HG02588 (cell line): ENCODE results near the gene ENTPD8.
"Not testable (repeated sequence)": the region's sequence is repeated elsewhere in the genome, so short reads cannot be mapped to it uniquely, and the experiment has no call there.

Experiments used
- ATAC-seq: cut with Tn5 transposase; IDR thresholded peaks from one replicate; pipeline ENCODE4 v1.9.1; 2021; ENCODE audit warnings: mild to moderate bottlenecking, moderate library complexity; ENCODE audit not compliant: unreplicated experiment

ENTPD8 gene

DNA sequence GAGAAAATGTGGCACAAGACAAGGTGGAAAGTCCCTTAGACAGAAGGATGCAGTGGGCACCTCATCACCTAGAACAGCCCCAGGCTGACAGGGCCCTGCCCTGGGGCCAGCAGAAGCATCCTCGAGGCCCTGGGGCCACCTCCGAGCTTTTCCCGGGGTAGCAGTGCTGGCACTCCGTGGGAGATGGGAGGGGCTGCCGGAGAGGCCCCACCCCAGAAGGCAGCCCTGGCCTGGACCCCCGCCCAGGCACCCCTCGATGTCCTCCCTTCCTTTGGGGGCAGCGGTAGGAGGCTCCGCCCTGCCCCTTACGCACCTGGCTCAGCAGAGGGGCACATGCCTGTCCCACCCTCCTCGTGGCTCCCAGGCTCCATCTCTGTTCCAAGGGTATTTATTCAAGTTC, 35.7 kb upstream of the ENTPD8 start:
- ATAC-seq: no peak

DNA sequence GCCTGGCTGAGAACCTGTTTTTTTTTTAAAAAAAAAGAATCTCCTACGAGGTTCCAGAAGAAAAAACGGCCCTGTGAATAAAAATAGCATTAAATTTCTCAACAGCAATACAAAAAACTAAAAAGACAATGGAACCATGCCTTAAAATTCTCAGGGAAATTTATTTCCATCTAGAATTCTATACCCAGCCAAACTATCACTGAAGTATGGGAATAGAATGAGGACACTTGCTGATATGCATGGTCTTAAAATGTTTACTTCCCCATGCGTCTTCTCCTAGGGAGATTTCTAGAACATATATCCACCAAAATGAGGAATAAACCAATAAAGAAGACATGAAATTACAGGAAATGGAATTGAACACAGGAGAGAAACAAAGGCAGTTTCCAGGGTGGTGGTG, 34.5 kb upstream of the ENTPD8 start:
- no peak for ATAC-seq

DNA sequence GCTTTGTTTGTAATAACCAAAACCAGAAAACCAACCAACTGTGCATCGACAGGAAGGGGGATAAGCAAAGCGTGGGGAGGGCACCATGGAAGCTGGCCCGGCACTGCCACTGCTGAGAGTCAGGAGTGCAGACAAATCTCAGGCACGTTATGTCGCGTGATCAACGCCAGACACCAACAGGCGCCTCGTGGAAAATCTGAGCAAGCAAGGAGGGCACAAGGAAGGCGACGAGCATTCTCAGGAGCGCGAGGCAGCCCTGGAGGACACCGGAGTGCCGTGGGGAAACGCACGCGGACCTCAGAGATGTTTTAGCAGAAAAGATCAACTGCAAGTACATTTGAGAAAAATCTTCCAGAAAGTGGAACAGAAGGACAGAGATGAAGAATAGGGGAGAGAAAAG, 33.1 kb upstream of the ENTPD8 start:
- ATAC-seq: no peak

DNA sequence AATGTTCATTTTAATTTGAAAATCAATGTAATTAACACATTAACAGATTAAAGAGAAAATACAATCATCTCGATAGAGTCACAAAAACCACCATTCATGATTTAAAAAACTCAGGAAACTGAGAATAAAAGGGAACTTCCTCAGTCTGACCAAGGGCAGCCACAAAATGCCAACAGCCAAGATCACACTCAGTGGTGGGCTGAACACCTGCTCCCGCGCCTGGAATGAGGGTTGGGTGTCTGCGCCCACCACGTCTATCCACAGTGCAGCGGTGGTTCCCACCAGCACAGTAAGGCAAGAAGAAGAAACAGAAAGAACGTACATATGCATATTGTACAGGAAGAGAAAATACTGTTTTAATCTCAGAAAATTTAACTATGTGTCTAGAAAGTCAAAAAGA, 29.6 kb upstream of the ENTPD8 start:
- no peak for ATAC-seq

DNA sequence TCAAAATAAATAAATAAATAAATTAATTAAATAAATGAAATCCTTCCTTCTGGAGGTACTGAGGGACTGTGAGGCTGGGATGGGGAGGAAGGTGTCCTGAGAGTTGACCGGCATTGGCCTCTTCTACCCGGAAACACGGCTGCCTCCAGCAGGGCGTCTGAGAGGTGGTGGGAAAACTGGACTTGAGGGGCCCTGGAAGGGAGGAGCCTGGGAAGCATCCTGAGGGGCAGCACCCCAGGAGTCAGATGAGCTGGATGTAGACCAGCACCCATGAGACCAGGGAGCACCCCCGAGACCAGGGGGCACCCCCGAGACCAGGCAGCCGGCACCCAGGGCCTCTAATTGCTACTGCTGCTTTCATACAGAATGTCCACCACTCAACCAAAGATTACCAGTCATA, 26.7 kb upstream of the ENTPD8 start:
- no peak for ATAC-seq

DNA sequence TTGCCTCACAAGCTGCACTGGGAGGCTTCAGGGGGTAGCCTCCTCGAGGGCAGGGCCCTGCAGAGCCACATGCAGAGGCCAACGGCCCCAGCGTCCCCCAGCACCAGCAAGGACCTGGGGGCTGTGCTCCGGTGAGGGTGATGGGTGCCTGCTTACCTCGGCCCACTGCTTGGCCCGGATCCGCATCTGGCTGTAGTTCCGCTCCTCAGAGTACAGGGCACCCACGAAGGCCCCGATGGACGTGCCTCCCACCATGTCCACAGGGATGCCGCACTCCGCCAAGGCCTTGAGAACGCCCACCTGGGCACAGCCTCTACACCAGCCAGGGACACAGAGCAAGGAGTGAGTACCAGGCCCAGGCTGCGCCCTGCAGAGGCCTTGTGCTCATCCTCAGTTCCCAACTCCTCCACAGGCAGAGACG, 26.0 kb upstream of the ENTPD8 start:
- ATAC-seq: no peak

DNA sequence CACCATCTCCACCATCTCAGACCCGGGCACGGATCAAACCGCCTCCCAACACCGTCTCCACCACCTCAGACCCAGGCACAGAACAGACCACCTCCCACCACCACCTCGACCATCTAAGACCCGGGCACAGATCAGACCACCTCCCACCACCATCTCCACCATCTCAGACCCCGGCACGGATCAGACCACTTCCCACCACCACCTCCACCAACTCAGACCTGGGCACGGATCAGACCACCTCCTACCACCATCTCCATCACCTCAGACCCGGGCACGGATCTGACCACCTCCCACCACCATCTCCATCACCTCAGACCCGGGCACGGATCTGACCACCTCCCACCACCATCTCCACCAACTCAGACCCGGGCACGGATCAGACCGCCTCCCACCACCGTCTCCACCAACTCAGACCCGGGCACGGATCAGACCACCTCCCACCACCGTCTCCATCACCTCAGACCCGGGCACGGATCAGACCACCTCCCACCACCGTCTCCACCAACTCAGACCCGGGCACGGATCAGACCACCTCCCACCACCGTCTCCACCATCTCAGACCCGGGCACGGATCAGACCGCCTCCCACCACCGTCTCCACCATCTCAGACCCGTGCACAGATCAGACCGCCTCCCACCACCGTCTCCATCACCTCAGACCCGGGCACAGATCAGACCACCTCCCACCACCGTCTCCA, 25.4 kb upstream of the ENTPD8 start:
- not testable (repeated sequence) for ATAC-seq

DNA sequence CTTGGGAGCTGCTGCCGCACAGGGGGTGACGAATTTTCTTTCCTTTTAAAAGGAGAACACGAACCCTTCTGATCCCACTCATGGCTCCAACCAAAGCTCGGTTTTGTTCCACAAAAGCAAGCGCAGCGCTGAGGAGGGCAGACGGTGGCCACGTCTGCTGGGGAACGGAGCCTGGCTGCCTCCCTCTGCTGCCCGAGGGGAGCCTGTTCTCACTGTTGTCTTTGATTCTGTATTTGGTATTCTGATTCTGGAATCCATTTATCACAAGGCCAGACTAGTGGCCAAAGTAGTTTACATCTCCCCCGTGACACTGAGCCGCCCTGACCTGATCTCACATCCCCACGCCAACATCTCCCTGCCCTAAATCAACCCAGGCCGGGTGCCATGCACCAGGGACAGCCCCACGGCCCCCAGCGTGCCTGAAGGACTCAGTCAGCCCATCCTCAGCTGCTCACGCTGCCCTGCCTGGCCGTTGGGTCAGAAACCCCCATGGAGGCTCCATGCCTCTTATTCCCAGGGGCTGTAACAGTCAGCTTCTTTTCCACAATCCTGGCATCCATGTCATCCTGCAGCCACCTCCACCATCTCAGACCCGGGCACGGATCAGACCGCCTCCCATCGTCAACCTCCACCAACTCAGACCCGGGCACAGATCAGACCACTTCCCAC, 24.7 kb upstream of the ENTPD8 start:
- no peak for ATAC-seq

DNA sequence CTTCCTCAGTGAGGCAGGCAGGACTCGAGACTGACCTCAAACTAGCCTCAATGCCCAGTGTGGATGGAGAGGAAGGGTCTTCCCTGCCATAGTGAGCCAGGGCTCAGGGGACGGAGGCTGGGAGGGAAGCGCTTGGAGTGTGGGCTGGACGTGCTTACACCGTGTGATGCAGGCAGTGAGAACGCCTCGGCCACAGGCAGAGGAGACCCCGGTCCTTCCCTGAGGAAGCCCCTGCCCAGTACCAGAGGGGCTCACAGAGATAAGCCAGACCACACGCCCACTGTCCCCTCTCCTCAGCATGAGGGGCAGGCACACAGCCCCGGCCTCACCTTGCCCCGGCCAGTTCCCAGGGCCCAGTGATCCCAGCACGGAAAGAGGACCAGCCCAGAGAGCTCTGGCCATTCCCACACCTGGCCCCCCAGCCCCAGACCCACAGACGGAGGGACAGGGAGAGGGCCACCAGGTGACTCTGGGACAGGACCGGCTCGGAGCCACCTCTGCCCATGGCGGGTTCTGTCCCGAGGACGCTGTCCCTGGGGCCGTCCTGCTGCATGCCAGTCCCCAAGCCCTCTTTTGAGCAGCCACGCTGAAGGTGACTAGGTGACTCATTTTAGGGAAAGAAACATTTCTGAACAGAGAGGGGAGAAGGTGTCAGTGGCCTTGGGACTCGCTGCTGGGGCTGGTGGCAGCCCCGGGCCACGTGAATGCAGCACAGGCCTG, 24.0 kb upstream of the ENTPD8 start:
- ATAC-seq: no peak

DNA sequence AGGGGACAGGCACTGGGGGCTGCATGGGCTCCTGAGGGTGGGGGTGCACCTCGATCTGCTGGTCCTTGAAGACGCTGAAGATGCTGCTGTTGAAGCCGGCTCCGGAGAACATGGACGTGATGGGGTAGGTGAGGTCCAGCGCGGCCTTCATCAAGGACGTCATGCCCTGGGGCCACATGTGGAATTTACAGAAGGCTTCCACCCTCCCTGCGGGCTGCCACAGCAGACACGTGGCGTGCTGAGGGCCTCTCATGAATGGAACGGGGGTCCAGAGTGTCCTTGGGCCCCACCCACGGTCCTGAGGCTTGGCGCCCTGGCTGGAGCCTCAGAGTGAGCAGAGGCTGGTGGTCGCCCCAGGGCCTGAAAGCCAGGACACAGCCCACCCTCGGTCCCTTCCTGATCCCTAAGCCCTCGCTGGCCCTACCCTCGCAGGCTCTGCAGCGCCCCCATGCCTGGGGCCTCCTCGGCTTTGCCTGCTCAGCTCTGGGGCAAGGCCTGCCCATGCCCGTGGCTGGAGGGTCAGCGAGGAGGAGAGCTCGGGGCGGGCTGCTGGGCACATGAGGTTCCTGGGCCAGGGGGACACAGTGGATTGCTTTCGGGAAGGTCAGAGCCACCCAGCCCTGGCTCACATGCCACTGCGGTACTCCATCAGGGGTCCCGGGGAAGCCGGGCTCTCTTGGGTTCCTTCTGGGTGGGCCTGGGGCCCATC, 23.3 kb upstream of the ENTPD8 start:
- ATAC-seq: no peak

DNA sequence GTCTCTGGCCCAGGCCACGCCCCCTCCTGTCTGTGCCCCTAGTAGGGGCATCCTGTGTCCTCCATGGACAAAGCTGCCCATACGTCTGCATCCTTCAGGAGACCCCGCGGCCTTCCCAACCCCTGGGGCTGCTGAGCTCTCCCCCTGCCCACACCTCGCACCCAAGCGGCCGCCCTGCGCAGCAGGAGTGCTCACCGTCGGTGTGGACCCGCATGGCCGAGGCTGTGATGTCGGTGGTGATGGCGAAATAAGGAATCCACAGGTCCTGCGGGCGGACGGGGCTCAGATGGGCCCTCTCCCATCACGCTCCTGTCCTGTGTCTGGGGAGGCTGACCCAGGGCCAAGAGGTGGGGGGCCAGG, 22.8 kb upstream of the ENTPD8 start:
- ATAC-seq: no peak

DNA sequence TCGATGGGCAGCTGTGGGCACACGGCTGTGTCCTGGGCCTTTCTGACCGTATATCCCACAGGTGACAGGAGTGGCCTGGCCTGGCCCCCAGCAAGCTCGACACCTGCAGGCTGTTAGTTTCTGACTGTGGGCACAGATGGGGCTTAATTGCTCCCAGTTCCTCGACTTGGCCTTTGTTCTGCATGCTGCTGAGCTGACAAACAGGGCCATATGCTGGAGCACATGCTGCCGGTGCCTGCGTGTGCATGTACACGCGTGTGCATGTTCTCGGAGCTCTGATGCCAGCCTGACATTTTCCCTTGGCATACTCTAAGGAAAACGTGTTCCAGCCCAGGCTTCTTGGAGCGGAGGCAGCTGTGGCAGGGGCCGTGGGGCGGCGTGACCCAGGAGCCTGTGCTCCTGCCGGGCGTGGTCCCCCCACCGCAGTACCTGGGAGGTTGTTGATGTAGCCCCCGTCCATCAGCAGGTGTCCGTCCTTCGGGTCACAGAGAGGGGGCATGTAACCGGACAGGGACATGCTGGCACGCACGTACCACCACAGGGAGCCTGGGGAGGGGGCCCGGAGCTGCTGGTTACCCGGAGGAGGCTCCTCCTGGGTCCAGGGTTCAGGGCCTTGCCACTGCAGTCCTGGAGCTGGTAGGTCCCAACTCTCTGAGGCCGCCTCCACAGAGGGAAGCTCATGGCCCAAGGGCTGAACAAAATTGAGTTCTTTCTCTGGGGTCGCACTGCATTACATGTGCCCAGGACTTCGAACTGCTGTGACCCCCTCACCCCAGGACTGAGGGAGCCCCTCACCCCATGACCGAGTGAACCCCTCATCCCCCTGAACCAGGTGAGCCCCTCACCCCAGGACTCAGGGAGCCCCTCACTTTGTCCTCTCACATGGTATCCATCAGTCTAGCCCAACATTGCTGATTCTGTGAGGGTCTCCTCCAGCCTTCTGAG, 22.1 kb upstream of the ENTPD8 start:
- no peak for ATAC-seq

DNA sequence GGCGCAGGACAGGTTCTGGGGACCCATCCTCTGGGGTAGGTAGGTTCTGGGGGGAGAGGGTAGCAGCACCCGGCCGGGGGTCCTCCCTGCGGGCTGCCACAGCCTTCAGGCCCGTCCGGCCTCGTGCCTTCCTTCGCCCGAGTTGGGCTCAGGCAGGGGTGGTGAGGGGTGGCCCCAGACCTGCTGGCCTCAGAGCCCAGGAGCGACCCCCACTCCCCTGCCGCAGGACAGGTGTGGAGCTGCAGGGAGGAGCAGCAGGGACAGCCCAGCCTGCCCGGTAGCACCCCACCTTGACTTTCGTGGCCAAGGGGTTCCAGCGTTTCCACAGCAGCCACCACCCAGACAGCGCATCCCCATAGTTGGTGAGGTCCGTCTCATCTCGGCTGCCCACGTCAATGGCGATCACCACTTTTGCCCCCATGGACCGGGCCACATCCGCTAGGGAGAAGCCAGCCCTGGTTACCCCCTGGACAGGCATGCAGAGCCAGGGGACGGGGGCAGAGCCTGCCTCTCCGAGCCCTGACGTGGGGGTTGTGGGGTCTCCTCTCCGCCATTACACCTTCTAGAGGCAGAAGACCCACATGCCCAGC, 21.3 kb upstream of the ENTPD8 start:
- no peak for ATAC-seq

DNA sequence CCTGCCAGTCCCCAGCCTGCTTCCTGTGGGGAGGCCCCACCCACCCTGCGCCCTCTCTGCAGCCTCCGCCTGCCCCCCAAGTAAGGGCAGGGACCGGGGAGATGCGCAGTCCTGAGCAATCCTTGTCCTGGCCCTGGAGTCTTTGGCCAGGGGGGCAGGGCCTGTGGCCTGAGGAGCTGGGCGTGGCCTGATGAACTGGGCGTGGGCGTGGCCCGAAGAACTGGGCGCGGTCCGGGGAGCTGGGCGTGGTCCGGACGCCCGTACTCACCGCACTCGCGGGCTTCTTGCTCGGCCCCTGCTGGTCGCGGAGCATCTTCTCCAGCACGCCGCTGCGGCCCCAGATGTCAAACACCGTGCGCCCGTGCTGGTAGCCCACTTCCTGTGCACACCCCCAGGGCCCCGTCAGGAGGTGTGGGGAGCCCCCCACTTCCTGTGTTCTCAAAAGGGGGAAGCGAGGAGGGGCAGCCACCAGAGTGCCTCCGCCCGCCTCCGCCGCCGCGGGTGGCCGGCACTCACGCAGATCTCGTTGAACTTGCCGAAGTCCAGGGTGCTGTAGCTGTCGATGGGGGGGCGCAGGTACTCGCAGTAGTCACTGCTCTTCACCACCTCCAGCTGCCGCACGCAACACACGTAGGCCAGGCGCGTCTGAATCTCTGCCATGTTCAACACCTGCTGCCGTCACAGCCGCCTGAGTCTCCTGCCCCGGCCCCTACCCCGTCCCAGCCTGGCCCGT, 20.7 kb upstream of the ENTPD8 start:
- ATAC-seq: peak; percentile 44

DNA sequence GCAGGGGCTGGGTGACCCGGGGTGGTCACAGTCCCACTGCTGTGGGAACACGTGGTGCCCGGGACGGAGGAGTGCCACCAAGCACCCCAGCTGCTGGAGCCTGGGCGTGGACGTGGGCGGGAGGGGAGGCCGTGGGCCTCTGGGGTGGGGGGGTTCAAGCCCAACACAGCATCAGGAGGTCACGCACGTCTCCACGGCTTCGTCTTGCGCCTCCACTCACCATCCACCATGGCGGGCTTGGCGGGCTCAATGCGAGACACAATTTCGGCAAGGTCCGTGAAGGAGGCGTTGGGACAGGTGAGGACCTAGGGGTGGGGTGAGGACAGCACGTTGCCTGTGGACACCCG, 20.1 kb upstream of the ENTPD8 start:
- no peak for ATAC-seq

DNA sequence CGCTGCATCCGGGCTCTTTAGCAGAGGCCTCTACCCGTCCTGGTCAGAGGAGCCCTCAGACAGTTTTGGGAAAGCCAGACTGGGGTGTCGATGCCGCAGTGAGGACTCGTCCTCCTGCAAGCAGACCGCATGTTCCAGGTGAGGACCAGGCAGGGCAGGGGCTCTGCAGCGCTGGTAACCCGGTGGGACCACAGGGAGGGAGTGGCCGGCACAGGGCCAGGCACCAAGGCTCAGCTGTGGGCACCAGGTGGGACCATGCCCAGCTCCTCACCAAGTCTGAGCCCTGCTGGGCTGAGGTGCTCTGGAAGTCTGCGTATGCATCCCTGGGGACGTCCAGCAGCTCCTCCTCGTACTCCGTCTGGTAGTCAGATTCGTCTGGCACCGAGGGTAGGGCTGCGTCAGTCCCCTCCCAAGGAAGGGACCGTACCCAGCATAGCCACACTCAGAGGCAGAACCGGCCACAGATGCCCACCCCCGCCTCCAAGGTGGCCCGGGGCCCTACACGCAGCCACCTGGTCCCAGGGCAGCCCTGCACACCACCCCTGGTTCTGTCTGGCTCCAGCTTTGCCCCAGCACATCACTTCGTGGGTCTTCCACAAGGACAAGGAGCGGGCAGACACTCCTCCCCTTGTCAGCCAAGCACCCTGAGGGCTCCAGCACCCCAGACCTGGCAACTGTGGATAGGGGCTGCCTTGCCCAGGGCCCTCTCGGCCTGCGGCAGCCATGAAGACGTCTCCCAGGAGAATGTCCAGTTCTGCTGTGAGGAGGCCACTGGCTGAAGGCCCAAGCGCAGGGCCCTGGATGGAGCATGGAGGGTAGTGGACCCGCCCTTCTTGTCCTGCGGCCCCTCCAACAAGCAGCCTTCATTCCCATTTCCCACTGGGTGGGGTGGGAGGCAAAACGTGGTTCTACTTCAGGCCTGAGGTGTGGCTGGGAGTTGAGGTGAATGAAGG, 19.5 kb upstream of the ENTPD8 start:
- ATAC-seq: no peak

DNA sequence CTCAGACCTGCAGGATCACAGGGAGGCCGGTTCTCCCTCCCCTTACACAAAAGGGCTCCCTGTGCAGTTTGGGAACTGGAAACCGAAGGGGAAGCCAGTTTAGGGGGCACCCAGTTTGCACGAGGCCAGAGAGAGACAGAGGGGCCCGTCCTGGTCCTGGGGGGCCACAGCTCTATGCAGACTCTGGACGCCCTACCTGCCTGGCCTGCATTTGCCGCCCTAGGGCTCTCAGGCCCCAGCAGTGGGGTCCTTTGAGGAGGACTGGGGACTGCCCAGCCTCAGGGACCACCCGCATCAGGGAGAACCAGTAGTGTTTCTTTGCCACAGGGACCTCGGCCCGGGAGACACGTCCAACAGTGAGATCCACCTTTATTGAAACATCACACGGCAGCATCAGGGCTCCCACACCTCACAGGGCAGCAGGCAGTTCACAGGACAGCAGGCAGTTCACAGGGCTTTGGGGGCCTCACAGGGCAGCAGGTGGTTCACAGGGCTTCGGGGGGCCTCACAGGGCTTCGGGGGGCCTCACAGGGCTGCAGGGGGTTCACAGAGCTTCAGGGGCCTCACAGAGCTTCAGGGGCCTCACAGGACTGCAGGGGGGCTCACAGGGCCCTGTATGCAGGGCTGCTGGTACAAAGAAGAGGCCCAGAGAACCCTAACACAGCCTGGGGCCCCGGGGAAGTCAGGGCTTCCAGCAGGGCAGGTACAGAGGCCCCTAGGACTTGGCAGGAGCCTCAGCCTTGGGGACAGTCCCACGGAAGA, 18.6 kb upstream of the ENTPD8 start:
- no peak for ATAC-seq

DNA sequence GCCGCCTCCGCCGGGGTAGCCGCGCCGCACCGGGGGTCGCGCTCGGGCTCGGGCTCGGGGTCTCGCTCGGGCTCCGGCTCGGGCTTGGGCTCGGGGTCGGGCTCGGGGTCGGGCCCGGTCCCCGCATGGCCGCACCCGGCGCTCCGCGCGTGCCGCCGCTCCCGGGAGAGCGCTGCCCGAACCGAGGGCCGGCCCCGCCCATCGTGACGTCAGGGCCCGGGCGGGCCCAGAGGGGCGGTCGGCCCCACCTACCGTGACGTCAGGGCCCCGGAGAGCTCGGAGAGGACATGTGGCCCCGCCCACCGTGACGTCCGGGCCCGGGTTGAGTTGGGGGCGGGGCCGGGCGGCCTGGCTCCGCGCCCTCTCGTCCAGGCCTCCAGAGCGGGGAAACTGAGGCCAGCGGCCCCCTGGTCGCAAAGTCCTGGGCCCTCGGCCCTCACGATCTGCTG, 18.0 kb upstream of the ENTPD8 start, which contains the start of gene NSMF:
Gene NSMF (minus strand): TSS at position 183 of the 449 bp plus-strand sequence. CDS start 232 bp downstream, outside the sequence.
- ATAC-seq: peak; percentile 56
